ENCODE measurements around the gene NPAS2. TPM values are rescaled to one million over a fixed set of nuclear protein-coding genes. Genes with fewer than 3 reads are reported as not detected.

The NPAS2 gene
- total and polyA plus RNA-seq, 2 donors (not counting 3 experiments of a cell fraction or from before 2014, with no cell fraction given) = 29.0 to 53.9 TPM

- H3K79me2 ChIP-seq (ENCODE audit: control insufficient read depth, insufficient read depth, low read length) = no peaks in the 10 kb centered on the region
- dilution Hi-C loops (cut with MboI; ENCODE audit: extremely low pct_ligation_motif_present, low sequenced_read_pairs) = no loop called here
- no peaks in the 10 kb centered on the region for H3K9me3 ChIP-seq (replicated peaks; ENCODE audit: control insufficient read depth, insufficient read depth, low read length)
- H3K4me2 ChIP-seq (ENCODE audit: insufficient read depth, low read length) = no peak overlapping the region
- POLR2A ChIA-PET = no interaction called here
- FAIRE-seq (peak; percentile 81), DNase-seq (ENCODE audit: low read depth, low spot score) (no peak)
- peaks cover 40% of the 10 kb centered on the region for H3K4me1 ChIP-seq (ENCODE audit: control insufficient read depth, extremely low read depth, insufficient read depth, low read length)
- H3K27ac ChIP-seq (ENCODE audit: insufficient read depth, low read depth, low read length) = no peak overlapping the region
- H3K9me1 ChIP-seq (replicated peaks; ENCODE audit: control insufficient read depth, extremely low read depth, insufficient read depth, low read length) = no peaks in the 10 kb centered on the region
- H4K20me1 ChIP-seq (replicated peaks; ENCODE audit: control insufficient read depth, extremely low read depth, insufficient read depth, low read length) = no peaks in the 10 kb centered on the region
- H3K36me3 ChIP-seq (ENCODE audit: control insufficient read depth in 2 of 2, extremely low read depth in 1 of 2, insufficient read depth in 2 of 2, low read length in 2 of 2) = peaks cover 0 to 2% of the 10 kb centered on the region in 2 experiments
- intact Hi-C loops (cut with micrococcal nuclease) = no loop called here
- TF ChIP-seq JUN (IDR thresholded peaks at IDR 0.05; ENCODE audit: borderline replicate concordance, insufficient read depth, insufficient read length, low read depth) = no peak
- TF ChIP-seq MAX (IDR thresholded peaks at IDR 0.05; ENCODE audit: insufficient read depth, insufficient read length) = no peak
- no peak for TF ChIP-seq POLR2A (IDR thresholded peaks at IDR 0.05; ENCODE audit: low read depth, low read length)
- TF ChIP-seq FOS (IDR thresholded peaks at IDR 0.05; ENCODE audit: borderline replicate concordance, insufficient read depth, low read length) = peak; percentile 59
- TF ChIP-seq EZH2 (IDR thresholded peaks at IDR 0.05; ENCODE audit: borderline replicate concordance, low read depth, low read length, severe bottlenecking) = no peak
- no peak for TF ChIP-seq POLR2AphosphoS5 (IDR thresholded peaks at IDR 0.05; ENCODE audit: insufficient read depth, low read depth, low read length)
- no peak overlapping the region for H3K4me3 ChIP-seq (replicated peaks in 1 of 3; ENCODE audit: insufficient read depth in 1 of 3, low read depth in 1 of 3, low read length in 3 of 3)
- no TSS peak for BruUV-seq (replicated peaks)
- no peak overlapping the region for H3K9ac ChIP-seq (replicated peaks; ENCODE audit: extremely low read depth, insufficient read depth, low read length)
- H2AFZ ChIP-seq (ENCODE audit: low read depth, low read length) = no peak overlapping the region
- no peaks in the 10 kb centered on the region for H3K27me3 ChIP-seq (ENCODE audit: control insufficient read depth in 2 of 2, insufficient read depth in 2 of 2, low read length in 2 of 2)
- CTCF ChIA-PET = interaction anchor here (1.3 kb wide), 1 partner anchor 11 kb away, joined by 5 read pairs; no protein-coding TSS in a partner anchor
These were observed 72.1 kb downstream of the NPAS2 start for GRCh38 chr2:100891906-100892642.
